GM19395 (cell line): Measurements from ENCODE around the gene DMXL1.
A peak's percentile ranks its signal among the peaks of the same experiment; 100 is the strongest.

Experiments
- ATAC-seq: cut with Tn5 transposase; IDR thresholded peaks from one replicate; pipeline ENCODE4 v1.9.1; 2021; ENCODE audit warnings: mild to moderate bottlenecking, moderate library complexity; ENCODE audit not compliant: unreplicated experiment

Gene DMXL1, protein sequence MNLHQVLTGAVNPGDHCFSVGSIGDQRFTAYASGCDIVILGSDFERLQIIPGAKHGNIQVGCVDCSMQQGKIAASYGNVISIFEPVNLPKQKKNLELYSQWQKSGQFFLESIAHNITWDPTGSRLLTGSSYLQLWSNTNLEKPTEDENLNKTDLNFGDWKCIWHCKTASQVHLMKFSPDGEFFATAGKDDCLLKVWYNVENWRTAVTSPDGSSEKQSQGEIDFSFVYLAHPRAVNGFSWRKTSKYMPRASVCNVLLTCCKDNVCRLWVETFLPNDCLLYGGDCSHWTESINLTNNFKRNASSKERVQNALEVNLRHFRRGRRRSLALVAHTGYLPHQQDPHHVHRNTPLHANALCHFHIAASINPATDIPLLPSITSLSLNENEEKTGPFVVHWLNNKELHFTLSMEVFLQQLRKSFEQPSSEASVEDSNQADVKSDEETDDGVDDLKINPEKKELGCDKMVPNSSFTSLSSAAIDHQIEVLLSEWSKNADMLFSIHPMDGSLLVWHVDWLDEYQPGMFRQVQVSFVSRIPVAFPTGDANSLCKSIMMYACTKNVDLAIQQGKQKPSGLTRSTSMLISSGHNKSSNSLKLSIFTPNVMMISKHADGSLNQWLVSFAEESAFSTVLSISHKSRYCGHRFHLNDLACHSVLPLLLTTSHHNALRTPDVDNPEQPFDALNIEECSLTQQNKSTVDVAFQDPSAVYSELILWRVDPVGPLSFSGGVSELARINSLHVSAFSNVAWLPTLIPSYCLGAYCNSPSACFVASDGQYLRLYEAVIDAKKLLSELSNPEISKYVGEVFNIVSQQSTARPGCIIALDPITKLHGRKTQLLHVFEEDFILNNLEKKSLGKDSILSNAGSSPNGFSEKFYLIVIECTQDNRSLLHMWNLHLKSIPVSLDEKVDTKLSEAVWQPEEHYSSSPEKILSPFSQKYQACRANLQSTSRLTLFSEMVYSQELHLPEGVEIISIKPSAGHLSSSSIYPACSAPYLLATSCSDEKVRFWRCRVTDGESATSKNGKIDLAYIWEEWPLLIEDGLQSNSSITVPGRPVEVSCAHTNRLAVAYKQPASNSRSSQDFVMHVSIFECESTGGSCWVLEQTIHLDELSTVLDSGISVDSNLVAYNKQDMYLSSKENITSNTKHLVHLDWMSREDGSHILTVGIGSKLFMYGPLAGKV (N-terminal part only)

DNA sequence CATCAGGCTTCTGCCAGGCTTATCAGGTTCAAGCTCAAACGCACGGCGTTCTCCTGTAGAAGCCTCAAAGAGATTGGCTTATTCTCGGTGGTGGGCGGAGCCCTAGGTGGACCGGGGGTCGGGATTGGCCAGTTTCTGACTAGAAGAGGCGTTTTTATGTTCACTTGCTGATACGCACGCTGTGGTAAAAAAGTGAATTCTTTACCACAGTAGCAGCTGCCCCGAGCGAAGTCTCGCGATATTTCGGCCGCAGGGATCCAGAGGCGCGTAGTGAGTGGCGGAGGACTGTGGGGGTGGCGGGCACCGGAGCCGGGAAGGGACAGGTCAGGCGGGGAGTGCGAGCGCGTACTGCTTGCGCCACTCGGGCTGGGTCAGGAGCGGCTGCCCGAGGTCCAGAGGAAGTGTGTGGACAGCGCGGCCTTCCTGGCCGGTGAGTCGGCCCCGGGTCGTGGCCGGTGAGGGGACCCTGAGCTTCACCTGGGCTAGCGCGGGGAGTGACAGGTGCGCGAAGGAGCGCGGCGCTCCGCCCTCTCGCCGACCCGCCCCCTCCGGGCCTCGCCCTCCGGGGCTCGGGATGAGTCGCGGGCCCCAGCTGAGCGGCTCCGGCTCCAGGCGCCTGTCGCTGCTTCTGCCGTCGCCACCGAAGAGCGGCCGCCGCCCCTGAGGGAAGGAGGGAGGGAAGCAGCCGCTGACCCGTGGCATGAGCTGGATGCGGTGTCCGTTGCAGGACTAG is at the start of gene DMXL1:
Gene DMXL1, plus strand, starts transcription at position 260 of the 733 bp plus-strand sequence. CDS start 483 bp downstream, outside the sequence.
- ATAC-seq = peak; percentile 79

DNA sequence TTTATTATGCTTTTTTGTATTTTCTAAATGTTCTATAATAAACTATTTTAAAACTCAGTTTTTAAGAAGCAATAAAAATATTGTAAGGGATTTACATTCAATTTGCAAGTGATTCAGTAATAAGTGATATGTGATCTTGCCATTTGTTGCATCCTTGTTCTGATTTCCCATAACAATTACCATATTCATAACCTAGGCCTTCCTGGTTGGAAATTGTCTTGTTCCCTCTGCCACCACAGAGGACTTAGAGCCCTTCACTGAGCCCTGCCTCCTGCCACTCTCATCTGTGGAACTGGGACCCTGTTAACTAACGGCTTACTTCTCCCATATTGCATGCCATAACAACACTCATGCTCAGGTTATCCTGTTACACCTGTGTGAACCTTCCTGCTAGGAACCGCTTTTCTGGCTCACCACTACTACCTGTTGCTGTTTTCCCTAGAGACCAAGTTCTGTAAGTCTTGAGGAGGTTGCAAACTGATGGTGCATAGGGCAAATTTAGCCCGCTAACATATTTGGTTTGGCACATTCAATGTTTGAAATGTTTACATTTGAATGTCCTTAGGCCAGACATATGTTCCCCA is 49.6 kb upstream of the DMXL1 start:
- no peak for ATAC-seq

DNA sequence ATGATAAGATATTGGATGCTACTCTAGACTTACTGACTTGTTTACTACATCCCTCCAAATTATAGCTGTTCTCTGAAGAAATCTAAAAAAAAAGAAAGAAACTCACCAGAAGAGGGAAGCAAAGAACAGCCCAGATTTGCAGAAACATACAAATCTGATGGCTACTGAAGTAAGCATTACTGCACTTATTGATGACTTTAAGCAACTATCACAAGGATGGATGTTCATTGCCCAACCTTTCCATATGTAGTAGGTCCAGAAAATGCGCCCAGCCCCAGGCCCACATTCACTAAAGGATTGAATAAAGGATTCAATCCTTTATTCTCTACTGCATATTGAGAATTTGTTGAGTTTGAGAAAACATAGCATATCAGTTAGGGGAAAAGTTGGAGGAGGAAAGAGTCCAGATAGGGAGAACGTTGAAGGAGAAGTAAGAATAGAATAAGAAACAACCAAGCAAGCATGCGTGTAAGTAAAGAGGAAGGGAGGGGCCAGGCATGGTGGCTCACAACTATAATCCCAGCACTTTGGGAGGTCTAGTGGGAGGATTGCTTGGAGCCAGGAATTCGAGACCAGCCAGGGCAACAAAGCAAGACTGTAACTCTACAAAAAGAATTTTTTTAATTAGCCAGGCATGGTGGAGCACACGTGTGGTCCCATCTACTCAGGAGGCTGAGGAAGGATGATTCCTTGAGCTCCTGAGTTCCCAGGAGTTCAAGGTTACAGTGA is 48.7 kb upstream of the DMXL1 start:
- ATAC-seq = peak; percentile 87

DNA sequence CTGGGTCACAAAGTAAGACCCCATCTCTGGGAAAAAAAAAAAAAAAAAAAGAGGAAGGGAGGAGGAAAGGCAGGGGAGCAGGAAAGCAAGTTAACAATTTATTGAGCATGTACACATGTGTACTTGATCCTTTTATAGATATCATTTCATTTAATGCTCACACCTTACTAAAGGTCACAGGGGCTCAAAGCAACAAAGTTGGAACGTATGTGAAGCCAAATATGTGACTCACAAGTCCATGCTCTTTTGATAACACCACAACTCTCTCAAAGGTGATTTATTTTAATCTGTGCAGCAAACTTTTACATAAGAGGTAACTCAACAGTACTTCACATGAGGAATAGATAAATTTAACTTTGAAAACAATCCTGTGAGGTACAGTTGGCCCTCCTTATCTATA is 48.1 kb upstream of the DMXL1 start:
- no peak for ATAC-seq

DNA sequence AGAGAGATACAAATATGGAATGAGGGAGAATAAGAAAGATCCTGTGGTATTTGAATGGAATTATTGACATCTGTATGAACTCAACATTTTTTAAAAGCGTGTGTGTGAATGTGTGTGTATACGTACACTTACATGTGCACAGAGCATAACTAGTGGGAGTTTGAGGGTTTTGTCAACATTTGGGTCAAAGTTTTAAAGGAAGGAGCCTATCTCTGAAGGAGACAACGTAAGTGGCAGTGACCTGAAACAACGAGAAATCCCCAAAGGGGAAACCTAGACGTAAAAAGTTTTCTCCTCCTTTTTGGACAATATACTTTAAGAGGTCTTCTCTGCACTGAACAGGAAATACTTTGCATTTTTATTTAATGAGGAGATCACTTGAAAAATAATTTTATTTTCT is 42.3 kb upstream of the DMXL1 start:
- ATAC-seq = no peak

DNA sequence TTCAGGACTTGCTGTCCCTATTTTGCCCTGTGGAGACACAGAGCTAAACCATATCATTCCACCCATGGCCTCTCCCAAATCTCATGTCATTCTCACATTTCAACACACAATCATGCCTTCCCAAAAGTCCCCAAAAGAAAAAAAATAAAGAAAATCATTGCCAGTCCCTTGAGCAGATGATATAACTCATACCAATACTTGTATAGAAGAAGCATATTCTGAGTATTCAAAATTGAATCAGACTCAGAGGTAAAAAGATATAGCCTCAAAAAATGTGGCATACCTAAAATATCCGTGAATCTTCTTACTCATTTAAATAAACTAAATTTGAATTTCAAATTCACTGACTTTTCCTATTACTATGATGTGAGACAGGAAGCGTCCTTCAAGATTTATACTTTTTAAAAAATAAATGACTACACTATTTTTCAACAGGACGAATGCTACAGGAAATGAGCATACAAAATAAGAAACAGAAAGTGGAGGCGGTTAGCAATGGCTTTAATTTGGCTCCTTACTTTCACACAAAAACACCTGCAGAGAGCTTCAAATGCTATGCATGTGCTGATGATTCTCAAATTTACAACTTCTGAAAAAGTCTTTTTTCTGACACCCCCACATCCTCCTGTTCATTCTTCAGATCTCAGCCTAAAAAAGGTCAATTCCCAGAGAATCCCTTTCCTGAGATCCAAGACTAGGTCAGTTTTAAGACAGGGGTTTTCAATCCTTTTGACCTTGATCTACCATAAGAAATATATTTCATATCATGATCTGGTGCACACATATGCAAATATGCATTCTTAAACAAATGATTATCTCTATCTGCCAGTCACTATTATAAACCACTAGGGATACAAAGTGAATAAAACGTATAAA is 39.6 kb upstream of the DMXL1 start:
- ATAC-seq = peak; percentile 88

DNA sequence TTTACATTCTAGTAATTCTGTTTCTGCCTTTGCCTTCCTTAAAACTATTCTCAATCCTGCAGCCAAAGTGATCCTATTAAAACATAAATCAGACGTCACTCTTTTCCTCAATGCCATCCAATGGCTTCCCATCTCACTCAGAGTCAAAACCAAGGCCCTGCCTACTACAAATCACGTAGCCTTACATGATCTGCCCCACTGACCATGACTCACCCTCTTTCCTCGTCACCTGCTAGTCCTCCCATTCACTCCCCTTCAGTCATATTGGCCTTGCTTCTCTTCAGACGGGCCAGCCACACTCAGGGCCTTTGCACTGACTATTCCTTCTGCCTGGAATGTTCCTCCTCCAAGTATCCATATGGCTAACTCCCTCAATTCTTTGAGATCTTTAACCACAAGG is 39.0 kb upstream of the DMXL1 start:
- peak; percentile 59 for ATAC-seq

DNA sequence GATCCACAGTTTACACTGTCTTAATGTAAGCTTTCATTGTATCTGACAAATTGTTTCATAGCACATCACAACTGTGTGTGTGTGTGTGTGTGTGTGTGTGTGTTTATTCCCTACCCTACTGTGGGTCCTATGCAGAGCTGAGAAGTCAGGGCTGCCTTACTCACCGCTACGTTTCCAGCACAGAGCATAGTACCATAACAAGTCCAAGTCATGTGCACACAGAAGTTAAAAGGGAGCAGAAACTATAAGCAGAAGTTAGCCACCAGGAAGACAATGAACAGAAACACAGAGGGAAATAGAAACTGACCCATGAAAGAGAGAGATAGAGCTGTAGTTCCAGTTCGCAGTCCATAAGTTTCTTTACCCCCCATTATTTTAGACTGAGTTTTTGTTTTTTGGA is 38.2 kb upstream of the DMXL1 start:
- peak; percentile 46 for ATAC-seq

DNA sequence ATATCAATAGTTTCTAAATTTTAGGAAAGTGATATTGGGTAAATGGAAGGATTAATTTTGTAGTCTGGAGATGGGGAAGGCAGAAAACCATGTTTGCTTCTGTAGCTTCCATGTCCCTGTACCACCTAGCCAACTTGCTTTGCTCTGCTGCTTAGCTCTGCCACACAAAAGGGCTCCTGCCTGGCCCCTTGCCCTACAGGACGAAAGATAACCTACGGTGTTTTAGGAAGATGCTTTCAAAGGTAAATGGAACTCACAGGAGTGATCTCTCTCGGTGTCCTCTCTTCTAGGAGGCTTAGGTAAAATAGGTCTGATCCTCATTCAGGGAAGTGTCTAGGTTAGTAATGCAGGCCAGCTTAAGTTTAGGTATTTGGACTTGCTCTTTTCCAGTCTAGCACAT is 37.8 kb upstream of the DMXL1 start:
- no peak for ATAC-seq

DNA sequence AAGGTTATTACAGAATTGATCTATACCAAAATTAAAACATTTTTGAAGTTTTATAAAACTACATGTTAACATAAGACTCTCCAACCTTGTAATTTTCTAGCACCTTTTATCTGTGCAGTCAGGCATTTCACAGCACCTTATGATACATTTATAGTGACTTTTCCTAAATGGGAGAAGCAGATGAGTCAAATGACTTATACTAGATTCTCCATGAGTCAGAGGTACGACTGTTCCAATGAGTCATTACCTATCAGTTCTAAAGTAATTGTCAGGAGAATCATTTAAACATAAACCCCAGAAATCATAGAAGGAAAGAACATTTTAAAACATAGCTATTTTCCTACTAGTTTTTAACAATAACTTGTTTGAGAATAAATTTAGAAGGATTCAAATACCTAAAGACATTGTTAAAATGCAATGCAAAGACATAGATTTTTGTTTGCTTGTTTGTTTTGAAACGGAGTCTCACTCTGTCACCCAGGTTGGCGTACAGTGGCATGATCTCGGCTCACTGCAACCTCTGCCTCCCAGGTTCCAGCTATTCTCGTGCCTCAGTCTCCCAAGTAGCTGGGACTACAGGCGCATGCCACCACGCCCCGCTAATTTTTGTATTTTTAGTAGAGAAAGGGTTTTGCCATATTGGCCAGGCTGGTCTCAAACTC is 34.7 kb upstream of the DMXL1 start:
- ATAC-seq = no peak

DNA sequence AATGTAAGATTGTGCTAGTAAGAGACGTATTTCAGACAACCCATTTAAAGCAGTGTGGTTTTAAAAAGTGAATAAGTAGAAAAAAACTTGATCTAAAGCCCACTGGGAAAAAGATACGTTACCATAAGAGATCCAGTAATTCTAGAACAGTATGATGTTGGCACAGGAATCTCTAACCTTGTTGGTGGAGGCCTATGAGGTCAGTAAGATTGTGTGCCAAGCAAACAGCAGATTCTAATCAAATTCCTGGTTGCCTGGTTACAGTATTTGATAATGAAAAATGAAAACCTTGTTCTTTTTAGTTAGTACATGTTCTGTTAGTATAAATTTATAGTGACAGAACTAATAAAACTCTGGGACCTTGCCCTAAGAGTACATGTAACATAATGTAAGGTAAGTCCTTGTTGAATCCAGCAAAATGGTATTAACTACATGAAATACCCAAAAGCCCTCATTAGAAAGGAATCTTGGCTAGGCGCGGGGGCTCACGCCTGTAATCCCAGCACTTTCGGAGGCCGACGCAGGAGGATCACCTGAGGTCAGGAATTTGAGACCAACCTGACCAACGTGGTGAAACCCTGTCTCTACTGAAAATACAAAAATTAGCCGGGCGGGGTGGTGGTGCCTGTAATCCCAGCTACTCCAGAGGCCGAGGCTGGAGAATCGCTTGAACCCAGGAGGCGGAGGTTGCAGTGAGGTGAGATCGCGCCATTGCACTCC is 33.2 kb upstream of the DMXL1 start:
- ATAC-seq = no peak

DNA sequence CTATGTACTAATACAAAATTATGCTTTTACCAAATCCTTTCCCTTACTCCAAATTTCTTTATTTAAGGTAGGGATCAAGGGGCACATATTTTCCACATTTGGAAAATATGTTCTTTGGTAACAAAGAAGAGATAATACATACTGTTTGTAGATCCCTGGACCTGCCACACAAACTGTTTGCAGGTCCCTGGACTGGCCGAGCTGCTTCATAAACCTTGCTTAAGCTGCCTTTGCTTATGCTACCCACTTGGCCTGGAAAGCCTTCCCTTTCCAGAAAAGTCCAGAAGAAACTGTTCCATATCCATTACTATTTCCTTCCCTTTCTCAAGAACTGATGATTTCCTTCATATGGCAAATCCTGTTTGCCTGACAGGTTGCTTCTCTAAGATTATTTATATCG is 22.6 kb upstream of the DMXL1 start:
- no peak for ATAC-seq

DNA sequence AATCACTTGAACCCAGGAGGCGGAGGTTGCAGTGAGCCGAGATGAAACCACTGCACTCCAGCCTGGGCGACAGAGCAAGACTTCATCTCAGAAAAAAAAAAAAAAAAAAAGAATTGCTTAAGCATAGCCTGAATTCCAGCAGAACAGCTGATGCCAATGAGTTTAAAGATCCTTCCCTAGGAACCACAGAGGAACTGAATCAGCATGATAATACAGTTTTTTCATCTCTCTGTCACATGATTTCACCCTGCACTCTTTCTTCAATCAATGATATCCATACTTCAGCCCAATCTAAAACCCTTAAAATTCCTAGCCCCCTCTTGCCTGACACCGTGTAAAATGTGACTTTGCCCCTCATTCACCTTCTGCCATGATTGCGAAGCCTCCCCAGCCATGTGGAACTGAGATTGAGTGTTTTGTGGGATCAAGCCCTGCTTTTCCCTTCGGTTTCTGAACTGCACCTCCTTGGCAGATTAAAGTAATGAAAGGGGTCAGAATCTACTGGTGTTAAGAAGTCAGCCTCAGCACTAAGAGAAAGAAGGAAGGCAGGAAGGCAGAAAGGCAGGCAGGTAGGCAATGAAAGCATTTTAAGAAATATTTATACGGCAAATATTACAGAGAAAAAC is 20.9 kb upstream of the DMXL1 start:
- ATAC-seq = no peak

DNA sequence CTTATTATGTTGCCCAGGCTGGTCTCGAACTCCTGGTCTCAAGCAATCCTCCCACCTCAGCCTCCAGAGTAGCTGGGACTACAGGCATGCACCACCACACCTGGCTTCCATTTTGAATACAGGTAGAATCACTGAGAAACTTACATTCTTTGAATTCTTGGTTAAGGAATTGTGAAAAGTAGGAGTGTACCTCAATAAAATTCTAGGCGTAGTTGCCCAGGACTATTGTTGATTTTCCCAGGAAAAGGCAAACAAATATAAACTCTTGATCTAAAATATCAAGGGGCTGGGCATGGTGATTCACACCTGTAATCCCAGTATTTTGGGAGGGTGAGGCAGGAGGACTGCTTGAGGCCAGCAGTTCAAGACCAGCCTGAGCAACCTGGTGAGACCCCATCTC is 16.8 kb upstream of the DMXL1 start:
- no peak for ATAC-seq

DNA sequence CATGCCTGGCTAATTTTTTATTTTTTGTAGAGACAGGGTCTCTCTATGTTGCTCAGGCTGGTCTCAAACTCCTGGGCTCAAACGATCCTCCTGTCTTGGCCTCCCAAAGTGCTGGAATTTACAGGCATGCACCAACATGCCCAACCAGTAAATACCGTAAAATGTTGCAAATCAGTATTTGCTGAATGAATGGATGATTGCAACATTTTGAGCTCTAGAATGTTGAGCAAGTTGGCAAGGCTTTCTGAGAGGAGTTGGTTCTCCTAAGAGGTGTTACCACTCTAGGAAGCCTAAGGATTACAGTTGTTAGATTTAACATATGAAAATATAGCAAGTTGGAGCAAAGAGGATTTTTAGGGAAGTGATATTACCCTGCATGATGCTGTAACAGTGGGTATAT is 15.6 kb upstream of the DMXL1 start:
- no peak for ATAC-seq

DNA sequence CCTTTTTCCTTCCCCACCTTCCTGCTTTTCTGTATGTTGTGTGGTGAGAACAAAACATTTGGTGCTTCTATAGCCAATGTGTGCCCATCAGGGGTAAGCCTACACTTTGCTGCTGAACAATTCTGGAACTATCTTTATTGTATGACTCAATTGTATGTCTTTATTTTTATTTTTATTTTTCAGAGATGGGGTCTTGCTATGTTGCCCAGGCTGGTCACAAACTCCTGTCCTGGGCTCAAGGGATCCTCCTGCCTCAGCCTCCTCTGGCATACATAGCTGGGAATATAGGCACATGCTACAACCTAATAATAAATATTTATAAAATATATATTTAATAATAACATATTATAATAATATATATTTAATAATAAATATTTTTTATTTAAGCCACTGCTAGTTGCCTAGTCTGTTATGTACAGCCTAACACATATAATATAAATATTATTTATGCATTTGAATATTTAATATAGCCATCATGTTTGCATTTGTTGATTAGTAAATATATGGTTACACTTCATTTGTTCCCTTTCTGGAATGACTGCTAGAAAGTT is 11.8 kb upstream of the DMXL1 start:
- no peak for ATAC-seq

DNA sequence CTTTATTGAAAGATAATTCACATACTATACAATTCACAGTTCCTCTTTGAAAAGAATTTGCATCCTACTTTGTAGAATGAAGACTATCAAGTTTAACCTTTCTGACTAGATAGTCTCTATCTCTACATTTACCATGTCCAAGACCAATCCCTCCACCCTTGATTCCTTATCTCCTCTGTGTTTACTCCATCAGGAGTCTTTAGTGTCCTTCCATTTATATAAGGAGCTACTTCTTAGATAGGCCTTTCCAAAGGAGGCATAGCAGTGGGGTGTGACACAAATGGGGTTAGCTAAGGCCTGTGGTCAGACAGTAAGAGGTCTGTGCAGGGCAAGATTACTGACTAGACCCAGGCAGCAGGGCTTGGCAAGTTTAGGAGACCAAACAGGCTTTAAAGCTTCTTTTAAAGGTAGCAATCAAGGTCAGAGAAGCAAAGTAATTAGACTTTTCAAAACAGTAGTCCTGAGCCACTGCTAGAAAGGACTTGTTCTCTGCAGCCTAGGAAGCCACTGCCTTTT is 11.1 kb upstream of the DMXL1 start:
- ATAC-seq = peak; percentile 43
